Heart left ventricle (tissue), 16 donors: ENCODE data around the gene SH3BP5. TPM values are rescaled to one million over a fixed set of nuclear protein-coding genes. Genes with fewer than 3 reads are reported as not detected.

Experiments used
- ATAC-seq, 4 donors: fragments of 200-7000 bp; cut with Tn5 transposase; one replicate each; pipeline ENCODE4 v1.9.1; 2020 to 2022; ENCODE audit warnings: moderate library complexity in 4 of 4, mild to moderate bottlenecking in 3 of 4, moderate number of reproducible peaks in 1 of 4
- DNase-seq, 5 donors: peaks; one replicate each; pipeline ENCODE4 v3.0.0-alpha.2; 2020
- H3K27ac ChIP-seq, 12 donors: fragments of 200-600 bp; sonication (generic) in 4 of 12; one replicate each; pipeline versions ENCODE4 v1.5.0 to v1.8.0; 2016 to 2022; ENCODE audit warnings: mild to moderate bottlenecking in 2 of 12
- H3K27me3 ChIP-seq, 9 donors: fragments of 200-600 bp; sonication (generic) in 2 of 9; one replicate each; pipeline versions ENCODE4 v1.5.1 to v1.8.0; 2016 to 2022; ENCODE audit warnings: mild to moderate bottlenecking in 3 of 9
- H3K36me3 ChIP-seq, 9 donors: fragments of 200-600 bp; sonication (generic) in 2 of 9; one replicate each; pipeline versions ENCODE4 v1.5.0 to v1.8.0; 2018 to 2022; ENCODE audit warnings: mild to moderate bottlenecking in 2 of 9
- H3K4me1 ChIP-seq, 12 donors: fragments of 200-600 bp; sonication (generic) in 4 of 12; one replicate each; pipeline versions ENCODE4 v1.5.0 to v1.8.0; 2016 to 2022; ENCODE audit warnings: mild to moderate bottlenecking in 3 of 12
- H3K4me3 ChIP-seq, 12 donors: fragments of 200-600 bp; sonication (generic) in 4 of 12; one replicate each; pipeline versions ENCODE4 v1.5.0 to v1.8.0; 2017 to 2022; ENCODE audit warnings: mild to moderate bottlenecking in 9 of 12, moderate library complexity in 4 of 12
- H3K9me3 ChIP-seq, 12 donors: fragments of 200-600 bp; sonication (generic) in 4 of 12; one replicate each; pipeline versions ENCODE4 v1.5.0 to v1.8.0; 2016 to 2022; ENCODE audit warnings: mild to moderate bottlenecking in 1 of 12
- CTCF ChIP-seq, 12 donors: fragments of 200-600 bp; sonication (generic) in 4 of 12; IDR thresholded peaks; one replicate each; pipeline versions ENCODE4 v1.5.0 to v1.8.0; 2018 to 2022; ENCODE audit warnings: antibody characterized with exemption in 12 of 12, mild to moderate bottlenecking in 5 of 12
- POLR2A ChIP-seq, 2 donors: fragments of 450-650 bp; IDR thresholded peaks; one replicate each; pipeline ENCODE4 v1.6.1; 2017; ENCODE audit warnings: antibody characterized with exemption in 2 of 2, mild to moderate bottlenecking in 2 of 2, moderate library complexity in 2 of 2
- WGBS, 4 donors: extraction: QIAGEN DNeasy Blood & Tissue Kit in 2 of 4; methylation state at CpG; one replicate each; pipeline versions ENCODE4 v1.1.5 to v1.1.7; 2013 to 2018; 5-methylcytosine and 5-hydroxymethylcytosine counted together
- intact Hi-C, 10 donors: fragments of 100-400 bp; cut with DNase I; formaldehyde crosslinking; loops; one replicate each; pipeline versions ENCODE4 v1.11.1 to v1.14.2; 2022
- polyA plus RNA-seq, 2 donors: library from polyadenylated mRNA; stranded (reverse); fragments of 200-250 nt; gene quantifications; one replicate each; pipeline ENCODE4 v1.2.3, GENCODE V29; 2013
- total RNA-seq, 9 donors: library from RNA; depleted of rRNA in 2 of 9; stranded (reverse); fragments of >200 nt in 2 of 9; fragmentation: NEBNext Ultra II Directional in 3 of 9; extraction: Animal tissue kit (Norgen Biotek cat#: 25700) in 3 of 9; gene quantifications; one replicate each; pipeline versions ENCODE4 v1.1.0 to v1.2.4, GENCODE V29; 2016 to 2023
- donor health status: ischemic (EF 13 %, LVEDD 7.1; RV severe dilation, severe dysfunction).
- donor health status: healthy with polysubstance abuse.
- donor health status: DM: no; HTN: yes; CAD: no.
- donor health status: DM: no; HTN: no; CAD: no.
- donor health status: ischemic (EF 25% LVEDD 6.9; RV normal size, moderate dysfunction).
- donor health status: ischemic (EF 25% LVEDD 5.7; RV mildly dilated, moderate dysfunction).
- donor health status: healthy.
- donor health status: DM: yes; HTN: yes; CAD: no.
- donor health status: ischemic (EF 35%, LVEDD 5.7; RV mildly dilated, moderate dysfunction).
- donor health status: nonischemic (EF 11% LVEDD 7.7; RV severe dilation, severe dysfunction).
- donor health status: DM: yes; HTN: yes; CAD: no.
- donor health status: PGD.
- donor health status: ischemic (EF 29% LVEDD 5.4; RV normal size, mild dysfunction).
- donor health status: nonischemic (EF 23%, LVEDD 6.1; RV moderate dilation, normal function).

SH3BP5 gene
- total and polyA plus RNA-seq, 11 donors: 4.9 to 28.6 (median 9.9) TPM

GRCh38 chr3:15263926-15264325, 68.5 kb downstream of the SH3BP5 start:
- Histone ChIP-seq H3K27ac (peak overlapping the region in 1 of 12 donors; percentile 25), H3K27me3 (no peaks in the 10 kb centered on the region), H3K4me3 (no peak overlapping the region), H3K9me3 (no peaks in the 10 kb centered on the region), H3K36me3 (peaks cover 0 to 47% (median 17%) of the 10 kb centered on the region in 9 donors), H3K4me1 (peaks cover 0 to 29% (median 10%) of the 10 kb centered on the region in 12 donors)
- 67 to 81% (median 79%) methylated on average over 2 of the region's 2 CpGs for WGBS, 4 donors
- ATAC-seq (no peak), DNase-seq (no peak)
- no peak for TF ChIP-seq POLR2A (IDR thresholded peaks at IDR 0.05)
- intact Hi-C loops: loop anchor here in 1 of 10 donors (10.0 kb wide), 1 partner anchor 291 kb away; no protein-coding TSS in a partner anchor

- H3K4me1 ChIP-seq: peaks cover 0 to 22% (median 7%) of the 10 kb centered on the region in 12 donors
- no peak overlapping the region for H3K27ac ChIP-seq
- no peak overlapping the region for H3K4me3 ChIP-seq
- TF ChIP-seq CTCF (IDR thresholded peaks at IDR 0.05) (no peak), POLR2A (IDR thresholded peaks at IDR 0.05) (no peak)
- peak in 1 of 5 donors; percentile 13 for DNase-seq
- peaks cover 0 to 55% (median 25%) of the 10 kb centered on the region in 9 donors for H3K36me3 ChIP-seq
- no peaks in the 10 kb centered on the region for H3K27me3 ChIP-seq
- H3K9me3 ChIP-seq: no peaks in the 10 kb centered on the region
- 78 to 89% (median 86%) methylated on average over 4 of the region's 4 CpGs for WGBS, 4 donors
- ATAC-seq: no peak
- intact Hi-C loops: loop anchor here in 1 of 10 donors (10.0 kb wide), 1 partner anchor 292 kb away; no protein-coding TSS in a partner anchor
Observed at GRCh38 chr3:15263120-15263519, 69.3 kb downstream of the SH3BP5 start.

- no peak for TF ChIP-seq POLR2A (IDR thresholded peaks at IDR 0.05)
- no peak for TF ChIP-seq CTCF (IDR thresholded peaks at IDR 0.05)
- DNase-seq (no peak), ATAC-seq (no peak)
- intact Hi-C loops: loop anchor here in 1 of 10 donors (10.0 kb wide), 1 partner anchor 293 kb away; no protein-coding TSS in a partner anchor
- Histone ChIP-seq H3K4me1 (peaks cover 0 to 17% (median 5%) of the 10 kb centered on the region in 12 donors), H3K27ac (no peak overlapping the region), H3K36me3 (peaks cover 0 to 64% (median 36%) of the 10 kb centered on the region in 9 donors), H3K27me3 (no peaks in the 10 kb centered on the region), H3K4me3 (no peak overlapping the region), H3K9me3 (no peaks in the 10 kb centered on the region)
- 87 to 98% (median 93%) methylated on average over 9 of the region's 9 CpGs for WGBS, 4 donors
Observed at GRCh38 chr3:15262021-15262420, 70.4 kb downstream of the SH3BP5 start.

- DNase-seq: no peak
- intact Hi-C loops: loop anchor here in 1 of 10 donors (10.0 kb wide), 1 partner anchor 294 kb away; no protein-coding TSS in a partner anchor
- H3K27ac ChIP-seq: no peak overlapping the region
Observed at GRCh38 chr3:15261274-15261673, 71.1 kb downstream of the SH3BP5 start.

More at GRCh38 chr3:15261274-15261673, 71.1 kb downstream of the SH3BP5 start:
- peaks cover 0 to 64% (median 43%) of the 10 kb centered on the region in 9 donors for H3K36me3 ChIP-seq
- no peaks in the 10 kb centered on the region for H3K27me3 ChIP-seq
- H3K4me3 ChIP-seq: no peak overlapping the region
- TF ChIP-seq CTCF (IDR thresholded peaks at IDR 0.05) (no peak), POLR2A (IDR thresholded peaks at IDR 0.05) (no peak)
- H3K9me3 ChIP-seq: no peaks in the 10 kb centered on the region
- peaks cover 0 to 21% (median 5%) of the 10 kb centered on the region in 12 donors for H3K4me1 ChIP-seq
- no peak for ATAC-seq
